Endodermal cell (in vitro differentiated cells): ENCODE data around the gene SLC5A10. TPM values are rescaled to one million over a fixed set of nuclear protein-coding genes. Genes with fewer than 3 reads are reported as not detected.
"Not testable (repeated sequence)": the region's sequence is repeated elsewhere in the genome, so short reads cannot be mapped to it uniquely, and the experiment has no call there.

Source experiments
- DNase-seq: peaks from one replicate; pipeline ENCODE4 v3.0.0-alpha.2; 2017
- H3K27ac ChIP-seq: 2 replicates; pipeline ENCODE4 v1.5.1; 2013; ENCODE audit warnings: mild to moderate bottlenecking, low read depth, low read length, moderate library complexity
- H3K27me3 ChIP-seq: 2 replicates; pipeline ENCODE4 v1.6.1; 2013; ENCODE audit warnings: mild to moderate bottlenecking, low read length, moderate library complexity; ENCODE audit not compliant: insufficient read depth, control insufficient read depth, poor library complexity, severe bottlenecking
- H3K36me3 ChIP-seq: 2 replicates; pipeline ENCODE4 v1.7.0; 2013; ENCODE audit warnings: mild to moderate bottlenecking, low read length, moderate library complexity; ENCODE audit not compliant: control insufficient read depth, insufficient read depth
- H3K4me1 ChIP-seq: one replicate; pipeline ENCODE4 v1.7.0; 2013; ENCODE audit warnings: low read length; ENCODE audit not compliant: control insufficient read depth, insufficient read depth
- H3K4me3 ChIP-seq: 2 replicates; pipeline ENCODE4 v1.5.1; 2013; ENCODE audit warnings: mild to moderate bottlenecking, low read length, moderate library complexity
- H3K9ac ChIP-seq: 2 replicates; pipeline ENCODE4 v1.6.1; 2013; ENCODE audit warnings: mild to moderate bottlenecking, low read length, moderate library complexity; ENCODE audit not compliant: poor library complexity, severe bottlenecking; ENCODE audit errors: extremely low read depth
- H3K9me3 ChIP-seq: 2 replicates; pipeline ENCODE4 v1.6.1; 2013; ENCODE audit warnings: mild to moderate bottlenecking, low read length, moderate library complexity; ENCODE audit not compliant: control insufficient read depth
- H3K27ac Mint-ChIP-seq: 2 replicates; pipeline ENCODE4 v1.8.0; 2020; ENCODE audit warnings: mixed read lengths
- H3K27me3 Mint-ChIP-seq: 2 replicates; pipeline ENCODE4 v1.8.0; 2021; ENCODE audit warnings: mild to moderate bottlenecking, mixed read lengths; ENCODE audit not compliant: insufficient read depth
- H3K36me3 Mint-ChIP-seq: 2 replicates; pipeline ENCODE4 v1.8.0; 2020; ENCODE audit warnings: low read depth, mixed read lengths
- H3K4me1 Mint-ChIP-seq: 2 replicates; pipeline ENCODE4 v1.8.0; 2020; ENCODE audit warnings: mixed read lengths
- H3K4me3 Mint-ChIP-seq: 2 replicates; pipeline ENCODE4 v1.8.0; 2020; ENCODE audit warnings: mild to moderate bottlenecking, moderate library complexity, mixed read lengths
- H3K9me3 Mint-ChIP-seq: 2 replicates; pipeline ENCODE4 v1.8.0; 2020; ENCODE audit warnings: mild to moderate bottlenecking, mixed read lengths
- WGBS, 2 experiments: methylation state at CpG; one replicate each; pipeline versions ENCODE4 v1.1.5 to v1.1.7; 2013; ENCODE audit warnings: missing lambda C conversion rate in 2 of 2, mixed read lengths in 1 of 2; ENCODE audit not compliant: insufficient coverage in 1 of 2, insufficient read length in 1 of 2; 5-methylcytosine and 5-hydroxymethylcytosine counted together
- total RNA-seq, 2 donors: library from RNA; stranded (reverse); fragmentation: NEBNext Ultra II Directional in 1 of 2; extraction: Animal tissue kit (Norgen Biotek cat#: 25700) in 1 of 2; gene quantifications; 2 replicates in 1 of 2; 3 replicates in 1 of 2; pipeline ENCODE4 v1.2.1, GENCODE V29; 2021

The SLC5A10 gene
- total RNA-seq, 2 donors from 2014 or later = 0.11 to 0.29 TPM

- not testable (repeated sequence) for H3K9ac ChIP-seq, H3K36me3 Mint-ChIP-seq, H3K4me1 Mint-ChIP-seq, H3K9me3 Mint-ChIP-seq, H3K27me3 ChIP-seq, H3K27ac Mint-ChIP-seq, H3K36me3 ChIP-seq, H3K4me3 ChIP-seq, H3K27ac ChIP-seq, DNase-seq, H3K9me3 ChIP-seq, H3K4me1 ChIP-seq, H3K27me3 Mint-ChIP-seq, H3K4me3 Mint-ChIP-seq
- no CpG with 5 or more reads among the region's 7 CpGs for WGBS, 2 experiments
Measured at GRCh38 chr17:19048826-19049225, 96.9 kb downstream of the SLC5A10 start.

- H3K4me1 ChIP-seq, H3K27me3 Mint-ChIP-seq, H3K4me1 Mint-ChIP-seq, H3K9ac ChIP-seq, H3K9me3 Mint-ChIP-seq, H3K27ac ChIP-seq, H3K9me3 ChIP-seq, H3K4me3 Mint-ChIP-seq, H3K36me3 ChIP-seq, DNase-seq, H3K4me3 ChIP-seq, H3K27me3 ChIP-seq, H3K36me3 Mint-ChIP-seq, H3K27ac Mint-ChIP-seq: not testable (repeated sequence)
- WGBS, 2 experiments = no CpG with 5 or more reads among the region's 12 CpGs
Measured at GRCh38 chr17:19055447-19055846, 103.5 kb downstream of the SLC5A10 start.

GRCh38 chr17:19062009-19062717 lies 110.2 kb downstream of the SLC5A10 start:
- H3K9ac ChIP-seq, H3K27me3 ChIP-seq, H3K4me1 ChIP-seq, H3K9me3 ChIP-seq, H3K4me3 ChIP-seq, H3K4me1 Mint-ChIP-seq, H3K36me3 ChIP-seq, H3K27ac ChIP-seq, DNase-seq, H3K27me3 Mint-ChIP-seq, H3K9me3 Mint-ChIP-seq, H3K36me3 Mint-ChIP-seq, H3K4me3 Mint-ChIP-seq, H3K27ac Mint-ChIP-seq: not testable (repeated sequence)
- WGBS, 2 experiments = no CpG with 5 or more reads among the region's 51 CpGs

- not testable (repeated sequence) for H3K4me3 ChIP-seq, H3K4me1 Mint-ChIP-seq, H3K9me3 ChIP-seq, H3K27ac ChIP-seq, H3K4me1 ChIP-seq, H3K9ac ChIP-seq, H3K4me3 Mint-ChIP-seq, H3K9me3 Mint-ChIP-seq, H3K36me3 ChIP-seq, DNase-seq, H3K27me3 Mint-ChIP-seq, H3K27ac Mint-ChIP-seq, H3K36me3 Mint-ChIP-seq, H3K27me3 ChIP-seq
- WGBS, 2 experiments = no CpG with 5 or more reads among the region's 20 CpGs
Measured at GRCh38 chr17:19062718-19063325, 110.9 kb downstream of the SLC5A10 start.

- peak overlapping the region; percentile 92 for H3K27ac Mint-ChIP-seq
- H3K27ac ChIP-seq, H3K9me3 Mint-ChIP-seq, H3K27me3 Mint-ChIP-seq, DNase-seq, H3K9me3 ChIP-seq, H3K36me3 ChIP-seq, H3K4me1 ChIP-seq, H3K4me3 Mint-ChIP-seq, H3K4me3 ChIP-seq, H3K9ac ChIP-seq, H3K27me3 ChIP-seq, H3K4me1 Mint-ChIP-seq, H3K36me3 Mint-ChIP-seq: not testable (repeated sequence)
- WGBS, 2 experiments = 0% methylated on average over 6 to 17 of the region's 44 CpGs
Measured at GRCh38 chr17:19063326-19063956, 111.5 kb downstream of the SLC5A10 start.

- H3K4me3 ChIP-seq = not testable (repeated sequence)
- WGBS, 2 experiments = no CpG with 5 or more reads among the region's 17 CpGs
Measured at GRCh38 chr17:19064378-19064777, 112.4 kb downstream of the SLC5A10 start.

More at GRCh38 chr17:19064378-19064777, 112.4 kb downstream of the SLC5A10 start:
- not testable (repeated sequence) for H3K9ac ChIP-seq, H3K9me3 Mint-ChIP-seq, H3K9me3 ChIP-seq, H3K4me1 Mint-ChIP-seq, H3K4me1 ChIP-seq, H3K36me3 Mint-ChIP-seq, H3K27ac ChIP-seq, H3K27me3 ChIP-seq, H3K4me3 Mint-ChIP-seq, H3K27me3 Mint-ChIP-seq, H3K27ac Mint-ChIP-seq, H3K36me3 ChIP-seq
- DNase-seq = peak; percentile 56
